ENCODE measurements around the gene CHTF8.
A peak's percentile ranks its signal among the peaks of the same experiment; 100 is the strongest.
"Not testable (repeated sequence)": the region's sequence is repeated elsewhere in the genome, so short reads cannot be mapped to it uniquely, and the experiment has no call there.

Gene CHTF8

DNA sequence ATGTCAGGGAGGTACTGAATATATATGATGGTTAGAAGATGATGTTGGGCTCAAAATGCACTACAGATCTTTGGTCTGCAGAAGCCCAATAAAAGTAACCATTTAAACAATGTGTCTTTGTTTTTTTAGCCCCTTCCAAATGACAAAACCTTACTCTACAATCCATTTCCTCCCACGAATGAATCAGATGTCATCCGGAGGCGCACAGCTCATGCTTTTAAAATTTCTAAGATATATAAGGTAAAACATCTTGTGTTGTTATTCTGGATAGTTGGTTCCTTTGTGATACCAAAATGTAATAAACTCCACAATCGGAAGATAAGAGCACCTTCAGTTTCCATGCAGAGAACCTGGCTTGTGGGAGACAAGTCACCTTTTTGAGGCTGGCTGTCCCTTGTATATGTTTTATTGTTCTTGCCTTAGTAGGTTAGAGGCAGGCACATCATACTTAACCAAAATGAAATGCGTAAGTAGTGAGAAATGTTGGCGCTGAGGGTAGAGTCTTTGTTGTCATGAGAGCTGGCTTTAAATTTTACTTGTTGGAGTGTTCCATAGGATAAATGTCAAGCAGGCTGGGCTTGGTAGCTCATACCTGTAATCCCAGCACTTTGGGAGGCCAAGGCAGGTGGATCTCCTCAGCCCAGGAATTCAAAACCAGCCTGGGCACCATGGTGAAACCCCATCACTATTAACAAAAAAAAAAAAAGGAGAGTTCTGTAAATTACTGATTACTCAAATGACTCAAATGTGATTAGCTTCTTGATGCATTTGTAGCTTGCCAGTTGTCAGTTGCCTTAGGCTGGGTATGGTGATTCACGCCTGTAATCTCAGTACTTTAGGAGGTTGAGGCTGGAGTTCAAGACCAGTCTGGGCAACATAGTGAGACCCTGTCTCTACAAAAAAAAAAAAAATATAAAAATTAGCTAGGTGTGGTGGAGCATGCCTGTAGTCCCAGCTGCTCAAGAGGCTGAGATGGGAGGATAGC is 34.9 kb upstream of the CHTF8 start:
- no peak for FAIRE-seq
- DNase-seq (ENCODE audit: insufficient read length, low spot score), result no peak

DNA sequence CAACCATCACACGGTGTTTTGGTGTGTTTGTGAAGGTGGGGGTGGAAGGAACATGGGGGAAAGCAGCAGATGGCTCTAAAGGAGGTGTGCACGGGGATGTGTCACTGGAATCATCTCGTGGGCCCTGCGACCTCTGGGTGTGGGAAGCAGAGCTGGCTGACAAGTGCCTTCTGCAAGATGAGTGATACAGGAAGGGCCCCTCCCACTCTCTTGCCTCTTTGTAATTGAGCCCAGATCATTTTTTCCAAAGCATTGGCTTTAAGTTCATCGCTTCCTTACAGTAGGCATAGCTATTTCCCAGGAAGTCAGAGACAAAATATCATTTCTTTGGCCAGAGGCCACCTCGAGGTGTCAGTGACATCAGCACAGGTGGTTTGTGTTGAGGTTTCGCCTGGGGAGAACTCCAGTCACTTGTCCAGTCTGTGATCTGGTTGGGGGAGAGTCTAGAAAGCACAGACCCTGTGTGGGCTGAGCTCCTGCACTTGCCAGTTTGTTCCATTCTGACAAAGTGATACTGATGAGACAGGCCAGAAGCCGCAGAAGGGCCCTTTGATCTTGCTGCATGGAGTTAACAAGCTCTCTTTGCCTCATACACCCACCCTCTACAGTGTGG is 33.9 kb upstream of the CHTF8 start:
- no peak for TF ChIP-seq SPI1 (IDR thresholded peaks at IDR 0.05; ENCODE audit: low read depth, low read length)
- no peak for TF ChIP-seq TAF1 (IDR thresholded peaks at IDR 0.05; ENCODE audit: low read depth, low read length)
- no peak for TF ChIP-seq PAX5 (IDR thresholded peaks at IDR 0.05; ENCODE audit: insufficient read depth, low read length, severe bottlenecking)
- TF ChIP-seq POLR2AphosphoS5 (IDR thresholded peaks at IDR 0.05; ENCODE audit: low read depth, low read length), result no peak
- no peak for TF ChIP-seq POU2F2 (IDR thresholded peaks at IDR 0.05; ENCODE audit: low read depth, low read length)
- TF ChIP-seq POLR2A (IDR thresholded peaks at IDR 0.05; ENCODE audit: low read depth, low read length), result no peak
- DNase-seq (ENCODE audit: insufficient read length, low spot score) (no peak), FAIRE-seq (no peak)

More for the DNA sequence above, 34.9 kb upstream of the CHTF8 start:
- TF ChIP-seq POLR2AphosphoS5 (IDR thresholded peaks at IDR 0.05; ENCODE audit: low read depth, low read length), result no peak
- no peak for TF ChIP-seq SPI1 (IDR thresholded peaks at IDR 0.05; ENCODE audit: low read depth, low read length)
- no peak for TF ChIP-seq POU2F2 (IDR thresholded peaks at IDR 0.05; ENCODE audit: low read depth, low read length)
- no peak for TF ChIP-seq PAX5 (IDR thresholded peaks at IDR 0.05; ENCODE audit: insufficient read depth, low read length, severe bottlenecking)
- no peak for TF ChIP-seq TAF1 (IDR thresholded peaks at IDR 0.05; ENCODE audit: low read depth, low read length)
- no peak for TF ChIP-seq POLR2A (IDR thresholded peaks at IDR 0.05; ENCODE audit: low read depth, low read length)

DNA sequence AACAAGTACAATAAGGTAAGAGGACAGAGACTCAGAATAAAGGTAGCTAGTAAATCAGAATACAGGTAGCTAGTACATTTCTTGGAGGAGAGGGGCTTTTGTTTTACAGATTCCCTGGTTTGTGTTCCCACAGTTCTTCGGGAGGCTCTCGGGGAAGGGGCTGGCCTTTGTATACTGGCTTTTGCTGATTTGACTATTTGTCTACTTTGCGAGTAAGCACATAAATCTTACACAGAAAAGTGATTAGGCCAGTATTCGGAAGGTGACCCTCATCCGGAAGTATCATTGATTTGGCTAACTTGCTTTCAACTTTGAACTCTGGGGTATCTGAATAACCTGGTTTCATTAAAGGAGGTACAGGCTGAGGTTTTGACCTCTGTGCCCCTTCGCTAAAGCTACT is 33.2 kb upstream of the CHTF8 start:
- no peak for DNase-seq (ENCODE audit: insufficient read length, low spot score)

DNA sequence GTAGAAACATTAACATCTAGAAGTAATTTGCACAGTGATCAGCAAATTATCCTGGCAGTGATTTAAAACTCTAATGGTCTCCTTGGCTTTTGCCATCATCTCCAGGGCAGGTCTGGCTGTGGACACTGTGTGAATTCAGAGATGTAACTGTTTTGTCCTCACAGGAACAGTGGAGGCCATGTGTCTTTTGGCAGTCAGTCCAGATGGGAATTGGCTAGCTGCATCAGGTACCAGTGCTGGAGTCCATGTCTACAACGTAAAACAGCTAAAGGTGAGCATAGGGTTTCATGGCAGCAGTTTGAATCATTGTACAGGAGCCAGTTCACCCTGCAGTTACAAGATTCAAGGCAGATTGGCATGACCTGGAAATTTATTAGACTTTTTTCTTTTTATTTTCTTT is 27.8 kb upstream of the CHTF8 start:
- DNase-seq (ENCODE audit: insufficient read length, low spot score) (no peak), FAIRE-seq (no peak)
- TF ChIP-seq POU2F2 (IDR thresholded peaks at IDR 0.05; ENCODE audit: low read depth, low read length), result no peak
- TF ChIP-seq TAF1 (IDR thresholded peaks at IDR 0.05; ENCODE audit: low read depth, low read length), result no peak
- TF ChIP-seq PAX5 (IDR thresholded peaks at IDR 0.05; ENCODE audit: insufficient read depth, low read length, severe bottlenecking), result no peak
- TF ChIP-seq POLR2AphosphoS5 (IDR thresholded peaks at IDR 0.05; ENCODE audit: low read depth, low read length), result no peak
- TF ChIP-seq POLR2A (IDR thresholded peaks at IDR 0.05; ENCODE audit: low read depth, low read length), result no peak
- TF ChIP-seq SPI1 (IDR thresholded peaks at IDR 0.05; ENCODE audit: low read depth, low read length), result no peak

More for the DNA sequence above, 33.2 kb upstream of the CHTF8 start:
- no peak for FAIRE-seq
- TF ChIP-seq PAX5 (IDR thresholded peaks at IDR 0.05; ENCODE audit: insufficient read depth, low read length, severe bottlenecking) (no peak), POU2F2 (IDR thresholded peaks at IDR 0.05; ENCODE audit: low read depth, low read length) (no peak), SPI1 (IDR thresholded peaks at IDR 0.05; ENCODE audit: low read depth, low read length) (no peak), TAF1 (IDR thresholded peaks at IDR 0.05; ENCODE audit: low read depth, low read length) (no peak), POLR2AphosphoS5 (IDR thresholded peaks at IDR 0.05; ENCODE audit: low read depth, low read length) (no peak), POLR2A (IDR thresholded peaks at IDR 0.05; ENCODE audit: low read depth, low read length) (no peak)

DNA sequence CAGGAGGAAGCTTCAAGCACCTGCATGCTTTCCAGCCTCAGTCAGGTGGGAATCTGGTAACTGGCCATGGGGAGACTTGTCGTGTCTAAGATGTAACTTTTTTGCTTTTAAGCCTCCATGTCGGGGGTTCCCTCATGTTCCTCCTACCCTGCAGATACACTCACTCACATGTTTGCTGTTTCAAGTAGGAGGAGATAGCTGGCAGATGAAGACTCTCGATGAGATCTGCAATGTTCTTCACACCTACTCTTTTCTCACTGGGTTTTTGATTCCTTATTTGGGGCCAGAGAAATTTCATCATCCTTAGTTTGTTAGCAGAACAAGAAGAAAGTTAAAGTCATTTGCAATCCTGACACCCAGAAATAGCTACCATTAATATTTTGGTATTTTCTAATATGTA is 24.8 kb upstream of the CHTF8 start:
- FAIRE-seq (no peak), DNase-seq (ENCODE audit: insufficient read length, low spot score) (no peak)
- TF ChIP-seq POU2F2 (IDR thresholded peaks at IDR 0.05; ENCODE audit: low read depth, low read length) (no peak), PAX5 (IDR thresholded peaks at IDR 0.05; ENCODE audit: insufficient read depth, low read length, severe bottlenecking) (no peak), POLR2AphosphoS5 (IDR thresholded peaks at IDR 0.05; ENCODE audit: low read depth, low read length) (no peak), TAF1 (IDR thresholded peaks at IDR 0.05; ENCODE audit: low read depth, low read length) (no peak), SPI1 (IDR thresholded peaks at IDR 0.05; ENCODE audit: low read depth, low read length) (no peak), POLR2A (IDR thresholded peaks at IDR 0.05; ENCODE audit: low read depth, low read length) (no peak)

DNA sequence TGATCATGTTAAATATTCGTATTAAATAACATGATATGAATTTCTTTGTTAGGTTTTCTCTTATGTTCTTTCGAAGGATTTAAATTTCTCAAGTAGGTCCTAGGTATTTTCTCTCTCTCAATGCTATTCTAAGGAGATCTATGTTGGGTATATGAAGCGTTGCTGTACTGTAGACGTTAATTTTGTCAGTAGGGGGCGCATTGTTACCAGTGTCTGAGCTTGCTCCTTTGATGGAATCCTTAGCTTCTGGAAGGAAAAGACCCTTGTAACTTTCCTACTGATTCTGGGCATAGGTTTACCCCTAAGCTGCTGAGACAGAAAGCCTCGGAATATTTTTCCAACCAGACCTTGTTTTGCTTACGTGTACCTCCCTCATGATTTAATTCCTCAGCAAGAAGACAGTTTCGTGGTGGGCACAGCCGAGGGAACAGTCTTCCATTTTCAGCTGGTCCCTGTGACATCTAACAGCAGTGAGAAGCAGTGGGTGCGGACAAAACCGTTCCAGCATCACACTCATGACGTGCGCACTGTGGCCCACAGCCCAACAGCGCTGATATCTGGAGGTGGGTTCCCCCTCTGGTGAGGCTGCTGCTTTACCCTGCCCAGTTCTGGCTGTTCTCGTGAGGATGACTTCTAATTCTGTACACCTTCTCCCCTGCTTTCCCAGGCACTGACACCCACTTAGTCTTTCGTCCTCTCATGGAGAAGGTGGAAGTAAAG is 17.9 kb upstream of the CHTF8 start:
- DNase-seq (ENCODE audit: insufficient read length, low spot score) (peak; percentile 32), FAIRE-seq (no peak)
- TF ChIP-seq SPI1 (IDR thresholded peaks at IDR 0.05; ENCODE audit: low read depth, low read length) (no peak), POLR2AphosphoS5 (IDR thresholded peaks at IDR 0.05; ENCODE audit: low read depth, low read length) (no peak), POU2F2 (IDR thresholded peaks at IDR 0.05; ENCODE audit: low read depth, low read length) (no peak), PAX5 (IDR thresholded peaks at IDR 0.05; ENCODE audit: insufficient read depth, low read length, severe bottlenecking) (no peak), POLR2A (IDR thresholded peaks at IDR 0.05; ENCODE audit: low read depth, low read length) (no peak), TAF1 (IDR thresholded peaks at IDR 0.05; ENCODE audit: low read depth, low read length) (no peak)

DNA sequence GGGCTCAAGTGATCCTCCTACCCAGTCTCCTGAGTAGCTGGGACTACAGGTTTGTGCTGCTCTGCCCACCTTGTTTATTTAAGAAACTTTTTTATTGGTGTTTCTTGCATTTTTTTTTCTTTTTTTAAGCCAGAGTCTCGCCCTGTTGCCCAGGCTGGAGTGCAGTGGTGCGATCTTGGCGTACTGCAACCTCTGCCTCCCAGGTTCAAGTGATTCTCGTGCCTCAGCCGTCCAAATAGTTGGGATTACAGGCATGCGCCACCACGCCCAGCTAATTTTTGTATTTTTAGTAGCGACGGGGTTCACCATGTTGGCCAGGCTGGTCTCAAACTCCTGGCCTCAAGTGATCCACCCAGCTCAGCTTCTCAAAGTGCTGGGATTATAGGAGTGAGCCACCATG is 17.2 kb upstream of the CHTF8 start:
- FAIRE-seq; DNase-seq (ENCODE audit: insufficient read length, low spot score): not testable (repeated sequence)

DNA sequence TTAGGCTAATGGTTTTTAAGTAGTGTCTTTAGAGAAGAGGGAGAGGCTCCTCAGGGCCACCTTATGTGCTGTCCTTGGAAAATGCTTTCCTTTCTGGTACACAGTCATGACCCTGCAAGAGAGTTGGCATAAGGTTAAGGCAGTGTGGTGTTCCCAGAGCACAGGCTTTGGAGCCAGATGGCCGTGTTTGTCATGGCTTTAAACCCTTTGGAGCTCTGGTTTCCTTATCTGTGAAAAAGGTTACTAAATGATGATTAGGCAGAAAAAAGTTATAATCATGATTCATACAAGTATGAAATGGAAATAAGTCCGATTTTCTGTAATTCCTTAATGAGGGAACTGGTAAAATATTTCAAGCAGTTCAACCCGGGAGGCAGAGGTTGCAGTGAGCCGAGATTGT is 13.3 kb upstream of the CHTF8 start:
- no peak for FAIRE-seq
- TF ChIP-seq POLR2AphosphoS5 (IDR thresholded peaks at IDR 0.05; ENCODE audit: low read depth, low read length) (no peak), PAX5 (IDR thresholded peaks at IDR 0.05; ENCODE audit: insufficient read depth, low read length, severe bottlenecking) (no peak), POLR2A (IDR thresholded peaks at IDR 0.05; ENCODE audit: low read depth, low read length) (no peak), POU2F2 (IDR thresholded peaks at IDR 0.05; ENCODE audit: low read depth, low read length) (no peak), TAF1 (IDR thresholded peaks at IDR 0.05; ENCODE audit: low read depth, low read length) (no peak), SPI1 (IDR thresholded peaks at IDR 0.05; ENCODE audit: low read depth, low read length) (no peak)

DNA sequence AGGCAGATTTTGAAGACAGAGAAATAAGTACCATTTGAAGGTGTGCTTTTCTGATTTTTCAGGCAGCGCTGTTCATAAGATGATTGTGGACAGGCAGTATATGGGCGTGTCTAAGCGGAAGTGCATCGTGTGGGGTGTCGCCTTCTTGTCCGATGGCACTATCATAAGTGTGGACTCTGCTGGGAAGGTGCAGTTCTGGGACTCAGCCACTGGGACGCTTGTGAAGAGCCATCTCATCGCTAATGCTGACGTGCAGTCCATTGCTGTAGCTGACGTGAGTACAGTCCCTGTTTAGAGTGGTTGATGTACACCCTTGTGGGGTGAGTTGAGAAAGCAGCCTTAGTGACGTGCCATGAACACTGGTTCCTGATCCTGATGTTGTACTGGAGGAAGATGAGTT is 10.7 kb upstream of the CHTF8 start:
- DNase-seq (ENCODE audit: insufficient read length, low spot score), result no peak
- TF ChIP-seq SPI1 (IDR thresholded peaks at IDR 0.05; ENCODE audit: low read depth, low read length) (no peak), POU2F2 (IDR thresholded peaks at IDR 0.05; ENCODE audit: low read depth, low read length) (no peak), POLR2AphosphoS5 (IDR thresholded peaks at IDR 0.05; ENCODE audit: low read depth, low read length) (no peak), TAF1 (IDR thresholded peaks at IDR 0.05; ENCODE audit: low read depth, low read length) (no peak), POLR2A (IDR thresholded peaks at IDR 0.05; ENCODE audit: low read depth, low read length) (no peak), PAX5 (IDR thresholded peaks at IDR 0.05; ENCODE audit: insufficient read depth, low read length, severe bottlenecking) (no peak)
- FAIRE-seq, result no peak

More for the DNA sequence above, 13.3 kb upstream of the CHTF8 start:
- DNase-seq (ENCODE audit: insufficient read length, low spot score), result no peak
